Measurements from ENCODE around the gene PXK.

Gene PXK

GRCh38 chr3:58324391-58325390 is 8.0 kb upstream of the PXK start:
- no peak overlapping the region for H3K27ac ChIP-seq (ENCODE audit: low read length)
- H3K4me3 ChIP-seq (ENCODE audit: low read length): no peak overlapping the region
- no peak overlapping the region for H3K9ac ChIP-seq (ENCODE audit: low read length)
- no peaks in the 10 kb centered on the region for H3K9me3 ChIP-seq (ENCODE audit: control insufficient read depth, low read depth, low read length)
- H3K27me3 ChIP-seq (ENCODE audit: control insufficient read depth, insufficient read depth, low read length): no peaks in the 10 kb centered on the region
- H3K36me3 ChIP-seq (ENCODE audit: control insufficient read depth, low read depth, low read length): no peaks in the 10 kb centered on the region
- H3K4me1 ChIP-seq (ENCODE audit: control insufficient read depth, low read depth, low read length): peaks cover 19% of the 10 kb centered on the region

- Histone ChIP-seq H3K27me3 (ENCODE audit: control insufficient read depth, insufficient read depth, low read length) (no peaks in the 10 kb centered on the region), H3K4me1 (ENCODE audit: control insufficient read depth, low read depth, low read length) (peaks cover 19% of the 10 kb centered on the region), H3K9ac (ENCODE audit: low read length) (no peak overlapping the region), H3K4me3 (ENCODE audit: low read length) (no peak overlapping the region), H3K36me3 (ENCODE audit: control insufficient read depth, low read depth, low read length) (no peaks in the 10 kb centered on the region), H3K27ac (ENCODE audit: low read length) (no peak overlapping the region), H3K9me3 (ENCODE audit: control insufficient read depth, low read depth, low read length) (no peaks in the 10 kb centered on the region)
Measured at GRCh38 chr3:58325525-58325992, 7.1 kb upstream of the PXK start.

DNA sequence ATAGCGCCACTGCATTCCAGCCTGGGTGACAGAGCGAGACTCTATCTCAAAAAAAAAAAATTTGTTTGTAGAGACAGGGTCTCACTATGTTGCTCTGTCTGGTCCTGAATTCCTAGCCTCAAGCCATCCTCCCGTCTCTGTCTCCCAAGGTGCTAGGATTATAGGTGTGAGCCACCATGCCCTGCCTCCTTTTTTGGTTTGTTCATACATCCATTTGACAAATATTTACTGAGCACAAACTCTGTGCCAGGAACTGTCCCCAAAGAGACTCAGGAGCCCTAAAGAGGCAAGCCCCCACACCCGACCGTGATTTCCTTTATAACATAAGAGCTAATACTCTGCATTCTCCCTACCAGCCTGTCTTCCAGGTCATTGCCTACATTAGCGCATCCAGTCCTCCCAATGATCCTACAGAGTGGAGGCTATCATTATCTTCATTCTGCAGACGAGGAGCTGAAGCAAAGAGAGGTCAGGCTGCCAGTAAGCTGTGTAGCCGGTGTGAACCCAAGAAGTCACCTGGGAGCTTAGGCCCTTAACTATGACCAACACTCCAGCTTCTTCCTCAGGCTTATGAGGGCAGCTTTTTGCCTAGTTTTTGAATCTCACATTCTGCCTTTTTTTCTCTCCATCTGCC is 6.3 kb upstream of the PXK start:
- peaks cover 1% of the 10 kb centered on the region for H3K27me3 ChIP-seq (ENCODE audit: control insufficient read depth, insufficient read depth, low read length)
- no peaks in the 10 kb centered on the region for H3K9me3 ChIP-seq (ENCODE audit: control insufficient read depth, low read depth, low read length)
- no peak overlapping the region for H3K27ac ChIP-seq (ENCODE audit: low read length)
- H3K9ac ChIP-seq (ENCODE audit: low read length): no peak overlapping the region
- H3K36me3 ChIP-seq (ENCODE audit: control insufficient read depth, low read depth, low read length): no peaks in the 10 kb centered on the region
- H3K4me1 ChIP-seq (ENCODE audit: control insufficient read depth, low read depth, low read length): peaks cover 15% of the 10 kb centered on the region
- no peak overlapping the region for H3K4me3 ChIP-seq (ENCODE audit: low read length)

- Histone ChIP-seq H3K27ac (ENCODE audit: low read length) (no peak overlapping the region), H3K4me1 (ENCODE audit: control insufficient read depth, low read depth, low read length) (peaks cover under 1% of the 10 kb centered on the region), H3K36me3 (ENCODE audit: control insufficient read depth, low read depth, low read length) (no peaks in the 10 kb centered on the region), H3K9me3 (ENCODE audit: control insufficient read depth, low read depth, low read length) (no peaks in the 10 kb centered on the region), H3K4me3 (ENCODE audit: low read length) (no peak overlapping the region), H3K9ac (ENCODE audit: low read length) (no peak overlapping the region), H3K27me3 (ENCODE audit: control insufficient read depth, insufficient read depth, low read length) (peaks cover 23% of the 10 kb centered on the region)
Measured at GRCh38 chr3:58329150-58329921, 3.4 kb upstream of the PXK start.

GRCh38 chr3:58329922-58330413 is 2.7 kb upstream of the PXK start:
- H3K36me3 ChIP-seq (ENCODE audit: control insufficient read depth, low read depth, low read length): no peaks in the 10 kb centered on the region
- H3K27ac ChIP-seq (ENCODE audit: low read length): no peak overlapping the region
- peaks cover 28% of the 10 kb centered on the region for H3K27me3 ChIP-seq (ENCODE audit: control insufficient read depth, insufficient read depth, low read length)
- no peaks in the 10 kb centered on the region for H3K9me3 ChIP-seq (ENCODE audit: control insufficient read depth, low read depth, low read length)
- H3K4me1 ChIP-seq (ENCODE audit: control insufficient read depth, low read depth, low read length): no peaks in the 10 kb centered on the region
- no peak overlapping the region for H3K9ac ChIP-seq (ENCODE audit: low read length)
- no peak overlapping the region for H3K4me3 ChIP-seq (ENCODE audit: low read length)

GRCh38 chr3:58331593-58332152 is 1.0 kb upstream of the PXK start:
- Histone ChIP-seq H3K4me3 (ENCODE audit: low read length) (no peak overlapping the region), H3K9ac (ENCODE audit: low read length) (no peak overlapping the region), H3K9me3 (ENCODE audit: control insufficient read depth, low read depth, low read length) (no peaks in the 10 kb centered on the region), H3K4me1 (ENCODE audit: control insufficient read depth, low read depth, low read length) (no peaks in the 10 kb centered on the region), H3K36me3 (ENCODE audit: control insufficient read depth, low read depth, low read length) (no peaks in the 10 kb centered on the region), H3K27me3 (ENCODE audit: control insufficient read depth, insufficient read depth, low read length) (peaks cover 28% of the 10 kb centered on the region), H3K27ac (ENCODE audit: low read length) (no peak overlapping the region)

DNA sequence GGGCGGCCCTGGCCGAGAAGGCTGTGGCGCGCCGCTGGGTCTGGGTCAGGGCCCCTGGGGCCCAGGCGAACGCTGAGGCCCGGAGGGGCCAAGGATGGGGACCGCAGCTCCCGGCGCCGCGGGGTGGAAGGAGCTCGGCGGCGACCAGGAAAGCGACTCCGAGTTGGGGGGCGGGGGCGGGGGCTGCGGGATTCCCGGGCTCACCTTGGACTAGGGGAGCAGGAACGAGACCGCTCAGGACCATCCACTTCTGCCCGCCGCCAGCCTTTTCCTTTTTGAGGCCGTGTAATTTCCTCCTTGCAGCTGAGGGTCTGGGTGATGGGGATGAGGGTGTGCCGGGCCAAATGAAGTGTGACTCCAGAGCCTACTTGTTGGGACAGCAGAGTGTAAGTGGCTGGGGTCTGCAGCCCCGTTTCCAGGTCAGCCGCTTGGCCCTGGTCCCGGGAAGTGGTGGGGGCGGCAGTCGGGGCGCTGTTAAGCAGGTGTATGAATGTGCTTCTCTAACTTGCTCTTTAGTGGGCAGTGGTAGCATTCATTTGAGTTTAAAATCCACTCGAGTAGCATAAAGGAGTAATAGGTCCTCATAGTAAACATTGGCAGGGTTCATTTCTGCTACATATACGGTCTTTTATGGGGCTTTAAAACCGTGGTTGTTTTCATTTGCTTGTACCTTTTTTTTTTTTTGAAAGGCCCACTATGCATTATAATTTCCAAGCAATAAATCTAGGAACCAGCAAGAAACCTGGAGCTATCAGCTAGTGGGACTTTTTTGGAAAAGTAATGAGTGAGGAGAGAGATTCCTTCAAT is 717 bp downstream of the PXK start:
- no peak overlapping the region for H3K9ac ChIP-seq (ENCODE audit: low read length)
- H3K27me3 ChIP-seq (ENCODE audit: control insufficient read depth, insufficient read depth, low read length): peaks cover 28% of the 10 kb centered on the region
- H3K9me3 ChIP-seq (ENCODE audit: control insufficient read depth, low read depth, low read length): no peaks in the 10 kb centered on the region
- no peaks in the 10 kb centered on the region for H3K4me1 ChIP-seq (ENCODE audit: control insufficient read depth, low read depth, low read length)
- H3K36me3 ChIP-seq (ENCODE audit: control insufficient read depth, low read depth, low read length): no peaks in the 10 kb centered on the region
- peak overlapping the region; percentile 60 for H3K4me3 ChIP-seq (ENCODE audit: low read length)
- H3K27ac ChIP-seq (ENCODE audit: low read length): no peak overlapping the region

DNA sequence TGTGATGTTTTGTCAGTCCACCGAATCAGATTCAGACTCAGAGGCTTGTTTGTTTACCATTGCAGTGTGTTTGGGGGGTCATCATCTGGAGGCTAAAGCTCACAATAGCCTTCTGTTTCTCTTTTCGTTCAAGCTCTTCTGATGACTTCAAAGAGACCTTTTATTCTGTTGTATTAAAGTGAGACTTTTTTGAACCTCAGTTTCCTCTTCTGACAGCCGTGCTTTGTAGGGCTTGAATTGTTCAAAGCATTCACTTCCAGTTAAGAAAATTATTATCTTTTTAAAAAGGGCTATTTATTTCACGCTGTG is 1.3 kb downstream of the PXK start:
- peak overlapping the region; percentile 60 for H3K4me3 ChIP-seq (ENCODE audit: low read length)
- no peak overlapping the region for H3K9ac ChIP-seq (ENCODE audit: low read length)
- H3K27me3 ChIP-seq (ENCODE audit: control insufficient read depth, insufficient read depth, low read length): peaks cover 28% of the 10 kb centered on the region
- no peak overlapping the region for H3K27ac ChIP-seq (ENCODE audit: low read length)
- no peaks in the 10 kb centered on the region for H3K4me1 ChIP-seq (ENCODE audit: control insufficient read depth, low read depth, low read length)
- no peaks in the 10 kb centered on the region for H3K36me3 ChIP-seq (ENCODE audit: control insufficient read depth, low read depth, low read length)
- H3K9me3 ChIP-seq (ENCODE audit: control insufficient read depth, low read depth, low read length): no peaks in the 10 kb centered on the region

DNA sequence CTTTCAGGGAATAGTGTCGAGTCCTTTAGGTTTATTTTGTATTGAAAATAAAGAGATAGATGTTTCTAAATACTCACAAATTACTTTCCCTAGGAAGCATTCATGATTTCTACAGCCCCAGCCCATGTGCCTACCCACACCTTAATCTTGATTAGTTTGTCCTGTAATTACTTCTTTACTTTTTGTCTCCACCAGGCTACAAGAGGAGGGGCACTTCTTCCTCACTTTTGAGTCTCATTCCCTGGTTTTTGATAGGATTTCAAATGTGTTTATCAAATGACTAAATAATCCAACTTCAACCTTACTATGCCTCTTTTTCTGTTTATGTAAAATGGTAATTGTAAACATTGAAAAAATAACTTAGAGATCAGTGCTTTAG is 1.8 kb downstream of the PXK start:
- H3K9ac ChIP-seq (ENCODE audit: low read length): no peak overlapping the region
- no peaks in the 10 kb centered on the region for H3K9me3 ChIP-seq (ENCODE audit: control insufficient read depth, low read depth, low read length)
- H3K27me3 ChIP-seq (ENCODE audit: control insufficient read depth, insufficient read depth, low read length): peaks cover 28% of the 10 kb centered on the region
- no peak overlapping the region for H3K27ac ChIP-seq (ENCODE audit: low read length)
- H3K36me3 ChIP-seq (ENCODE audit: control insufficient read depth, low read depth, low read length): no peaks in the 10 kb centered on the region
- H3K4me3 ChIP-seq (ENCODE audit: low read length): no peak overlapping the region
- H3K4me1 ChIP-seq (ENCODE audit: control insufficient read depth, low read depth, low read length): no peaks in the 10 kb centered on the region

GRCh38 chr3:58335652-58335947 is 2.9 kb downstream of the PXK start:
- Histone ChIP-seq H3K36me3 (ENCODE audit: control insufficient read depth, low read depth, low read length) (no peaks in the 10 kb centered on the region), H3K27me3 (ENCODE audit: control insufficient read depth, insufficient read depth, low read length) (peaks cover 28% of the 10 kb centered on the region), H3K4me1 (ENCODE audit: control insufficient read depth, low read depth, low read length) (no peaks in the 10 kb centered on the region), H3K9ac (ENCODE audit: low read length) (no peak overlapping the region), H3K27ac (ENCODE audit: low read length) (no peak overlapping the region), H3K4me3 (ENCODE audit: low read length) (no peak overlapping the region), H3K9me3 (ENCODE audit: control insufficient read depth, low read depth, low read length) (no peaks in the 10 kb centered on the region)
